Chondrocyte (in vitro differentiated cells): ENCODE data around the gene FOXN3. TPM values are rescaled to one million over a fixed set of nuclear protein-coding genes. Genes with fewer than 3 reads are reported as not detected.

Experiments
- DNase-seq: peaks from one replicate; pipeline ENCODE4 v3.0.0; 2021; ENCODE audit warnings: mixed read lengths, low spot score
- H3K27ac Mint-ChIP-seq: one replicate; pipeline ENCODE4 v1.8.0; 2021; ENCODE audit warnings: mild to moderate bottlenecking, moderate library complexity, mixed read lengths; ENCODE audit not compliant: unreplicated experiment
- H3K27me3 Mint-ChIP-seq: 2 replicates; pipeline ENCODE4 v1.8.0; 2021; ENCODE audit warnings: low read depth, mixed read lengths
- H3K36me3 Mint-ChIP-seq: 2 replicates; pipeline ENCODE4 v1.8.0; 2021; ENCODE audit warnings: low read depth, mixed read lengths
- H3K4me1 Mint-ChIP-seq: 2 replicates; pipeline ENCODE4 v1.8.0; 2021; ENCODE audit warnings: low read depth, mild to moderate bottlenecking, mixed read lengths
- H3K4me3 Mint-ChIP-seq: one replicate; pipeline ENCODE4 v1.8.0; 2021; ENCODE audit warnings: mild to moderate bottlenecking, moderate library complexity, mixed read lengths; ENCODE audit not compliant: unreplicated experiment
- H3K9me3 Mint-ChIP-seq: 2 replicates; pipeline ENCODE4 v1.8.0; 2021; ENCODE audit warnings: low read depth, mixed read lengths
- total RNA-seq: library from RNA; stranded (reverse); gene quantifications from 3 replicates; pipeline ENCODE4 v1.2.1, GENCODE V29; 2021
- TF ChIP-seq, protein P1 (sequence below): fragments of 200-600 bp; sonication (generic); IDR thresholded peaks from 2 replicates; pipeline ENCODE4 v1.5.0; 2021; ENCODE audit warnings: antibody characterized with exemption, mild to moderate bottlenecking, moderate library complexity

Gene FOXN3
- total RNA-seq, 1 donor from 2014 or later: 161 TPM

DNA sequence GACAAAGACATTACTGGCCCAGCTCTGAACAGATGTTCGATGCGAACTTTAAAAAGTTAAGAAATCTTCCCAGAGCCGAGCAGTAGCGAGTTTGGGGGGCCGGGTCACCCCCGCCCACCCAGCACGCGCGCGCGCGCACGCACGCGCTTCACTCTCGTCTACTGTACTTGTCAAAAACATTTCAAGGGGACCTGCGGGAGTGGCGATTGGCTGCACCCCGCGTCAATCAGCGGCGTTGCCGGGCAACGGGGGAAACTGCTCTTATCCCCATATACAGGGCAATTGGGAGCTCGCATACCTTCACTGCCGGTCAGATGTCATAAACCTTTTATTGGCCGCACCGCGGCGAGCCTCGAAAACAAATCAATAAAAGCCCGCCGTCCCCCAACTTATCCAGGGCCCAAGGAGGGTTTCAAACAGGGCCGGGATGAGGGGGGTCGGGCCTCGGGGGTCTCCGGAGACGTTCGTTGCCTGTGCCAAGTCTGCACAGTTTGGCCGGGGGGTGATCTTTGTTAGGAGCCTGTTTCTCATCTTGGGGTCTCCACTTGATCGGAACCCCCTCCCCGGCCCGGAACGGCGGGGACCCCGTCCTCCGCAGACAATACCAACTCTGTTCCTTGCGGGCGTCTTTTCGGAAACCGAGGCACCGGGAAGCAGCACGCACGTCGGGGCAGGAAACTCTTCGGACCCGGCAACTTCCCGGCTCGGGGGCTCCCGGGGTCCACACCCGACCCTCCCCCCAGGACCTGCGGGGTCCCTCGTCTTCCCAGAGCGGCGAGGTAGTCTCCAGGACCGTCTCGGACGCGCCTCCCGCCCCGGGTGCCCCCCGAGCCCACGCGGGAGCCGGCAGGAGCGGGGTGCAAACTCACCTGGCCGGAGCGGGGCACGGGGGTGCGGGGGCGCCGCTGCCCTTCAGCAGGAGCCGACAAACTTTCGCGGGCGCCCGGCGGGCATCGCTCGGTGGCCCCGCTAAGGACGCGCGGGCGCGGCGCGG is 734 bp downstream of the FOXN3 start:
- Mint-ChIP-seq H3K27ac (peak overlapping the region; percentile 97), H3K9me3 (no peaks in the 10 kb centered on the region), H3K4me1 (peaks cover 32% of the 10 kb centered on the region), H3K27me3 (no peaks in the 10 kb centered on the region), H3K4me3 (peak overlapping the region; percentile 94), H3K36me3 (peaks cover 11% of the 10 kb centered on the region)
- peak; percentile 98 for DNase-seq
- TF ChIP-seq, protein P1, sequence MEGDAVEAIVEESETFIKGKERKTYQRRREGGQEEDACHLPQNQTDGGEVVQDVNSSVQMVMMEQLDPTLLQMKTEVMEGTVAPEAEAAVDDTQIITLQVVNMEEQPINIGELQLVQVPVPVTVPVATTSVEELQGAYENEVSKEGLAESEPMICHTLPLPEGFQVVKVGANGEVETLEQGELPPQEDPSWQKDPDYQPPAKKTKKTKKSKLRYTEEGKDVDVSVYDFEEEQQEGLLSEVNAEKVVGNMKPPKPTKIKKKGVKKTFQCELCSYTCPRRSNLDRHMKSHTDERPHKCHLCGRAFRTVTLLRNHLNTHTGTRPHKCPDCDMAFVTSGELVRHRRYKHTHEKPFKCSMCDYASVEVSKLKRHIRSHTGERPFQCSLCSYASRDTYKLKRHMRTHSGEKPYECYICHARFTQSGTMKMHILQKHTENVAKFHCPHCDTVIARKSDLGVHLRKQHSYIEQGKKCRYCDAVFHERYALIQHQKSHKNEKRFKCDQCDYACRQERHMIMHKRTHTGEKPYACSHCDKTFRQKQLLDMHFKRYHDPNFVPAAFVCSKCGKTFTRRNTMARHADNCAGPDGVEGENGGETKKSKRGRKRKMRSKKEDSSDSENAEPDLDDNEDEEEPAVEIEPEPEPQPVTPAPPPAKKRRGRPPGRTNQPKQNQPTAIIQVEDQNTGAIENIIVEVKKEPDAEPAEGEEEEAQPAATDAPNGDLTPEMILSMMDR: no peak

DNA sequence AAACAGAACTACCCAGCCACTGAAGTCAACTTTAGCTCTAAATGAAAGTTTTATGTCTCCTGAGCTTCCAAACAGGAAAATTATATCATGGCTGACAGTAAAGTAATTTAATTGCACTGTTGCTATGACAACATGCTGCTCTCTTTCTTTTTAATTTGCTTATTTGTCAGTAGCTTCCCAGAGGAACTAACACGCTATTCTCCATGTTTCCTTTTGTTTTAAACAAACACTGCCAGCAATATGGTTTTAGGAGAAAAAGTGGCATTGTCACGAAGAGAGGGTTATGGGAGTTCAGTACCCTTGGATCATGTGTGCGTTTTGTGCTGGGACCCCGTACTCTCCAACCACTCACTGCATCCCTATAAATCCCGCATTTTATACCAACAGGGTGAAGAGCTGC is 1.9 kb downstream of the FOXN3 start:
- H3K36me3 Mint-ChIP-seq: peaks cover 18% of the 10 kb centered on the region
- peak overlapping the region; percentile 97 for H3K27ac Mint-ChIP-seq
- H3K9me3 Mint-ChIP-seq: no peaks in the 10 kb centered on the region
- TF ChIP-seq, protein P1: no peak
- peak overlapping the region; percentile 94 for H3K4me3 Mint-ChIP-seq
- H3K4me1 Mint-ChIP-seq: peaks cover 40% of the 10 kb centered on the region
- DNase-seq: no peak
- no peaks in the 10 kb centered on the region for H3K27me3 Mint-ChIP-seq

DNA sequence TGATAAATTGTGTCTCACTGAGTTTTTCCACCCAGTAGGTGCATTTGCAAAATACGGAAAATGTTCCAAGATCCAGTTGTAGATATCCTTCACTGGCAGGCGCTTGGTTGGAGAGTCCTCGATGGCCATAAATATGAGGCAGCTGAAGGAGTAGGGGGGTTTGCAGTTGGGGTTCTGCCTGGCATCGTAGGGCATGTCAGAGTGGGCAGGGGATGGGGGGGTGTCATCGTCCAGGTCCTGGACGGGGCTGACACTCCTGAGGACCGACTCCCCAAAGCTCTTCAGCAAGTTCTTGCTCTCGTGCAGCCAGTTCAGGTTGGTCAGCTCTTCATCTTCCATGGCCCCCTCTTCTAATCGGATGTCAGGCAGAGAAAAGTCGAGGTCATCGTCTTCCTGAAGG is 5.1 kb downstream of the FOXN3 start:
- Mint-ChIP-seq H3K4me1 (peaks cover 55% of the 10 kb centered on the region), H3K9me3 (no peaks in the 10 kb centered on the region), H3K4me3 (no peak overlapping the region), H3K36me3 (peaks cover 20% of the 10 kb centered on the region), H3K27me3 (no peaks in the 10 kb centered on the region), H3K27ac (no peak overlapping the region)
- TF ChIP-seq, protein P1: no peak
- DNase-seq: no peak

DNA sequence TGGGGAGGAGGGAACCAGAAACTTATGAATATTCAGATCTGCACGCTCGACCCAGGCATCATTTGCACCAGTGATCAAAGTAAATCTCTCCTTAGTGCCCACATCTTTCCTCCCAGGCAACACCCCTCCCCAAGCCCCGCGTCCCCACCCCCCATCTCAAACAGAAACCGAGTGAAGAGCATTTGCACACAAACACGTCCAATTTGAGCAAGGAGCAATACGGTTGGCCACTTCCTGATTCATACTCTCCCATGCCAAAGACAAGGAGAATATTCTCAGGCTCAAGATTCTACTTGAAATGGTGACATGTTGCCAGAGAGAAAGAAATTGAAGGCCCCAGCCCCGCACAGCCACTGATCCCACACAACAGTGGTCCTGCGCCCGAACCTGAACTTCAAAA is 7.1 kb downstream of the FOXN3 start:
- DNase-seq: no peak
- Mint-ChIP-seq H3K4me1 (peaks cover 51% of the 10 kb centered on the region), H3K4me3 (no peak overlapping the region), H3K27ac (peak overlapping the region; percentile 14), H3K9me3 (no peaks in the 10 kb centered on the region), H3K36me3 (peaks cover 20% of the 10 kb centered on the region), H3K27me3 (no peaks in the 10 kb centered on the region)
- TF ChIP-seq, protein P1: no peak

DNA sequence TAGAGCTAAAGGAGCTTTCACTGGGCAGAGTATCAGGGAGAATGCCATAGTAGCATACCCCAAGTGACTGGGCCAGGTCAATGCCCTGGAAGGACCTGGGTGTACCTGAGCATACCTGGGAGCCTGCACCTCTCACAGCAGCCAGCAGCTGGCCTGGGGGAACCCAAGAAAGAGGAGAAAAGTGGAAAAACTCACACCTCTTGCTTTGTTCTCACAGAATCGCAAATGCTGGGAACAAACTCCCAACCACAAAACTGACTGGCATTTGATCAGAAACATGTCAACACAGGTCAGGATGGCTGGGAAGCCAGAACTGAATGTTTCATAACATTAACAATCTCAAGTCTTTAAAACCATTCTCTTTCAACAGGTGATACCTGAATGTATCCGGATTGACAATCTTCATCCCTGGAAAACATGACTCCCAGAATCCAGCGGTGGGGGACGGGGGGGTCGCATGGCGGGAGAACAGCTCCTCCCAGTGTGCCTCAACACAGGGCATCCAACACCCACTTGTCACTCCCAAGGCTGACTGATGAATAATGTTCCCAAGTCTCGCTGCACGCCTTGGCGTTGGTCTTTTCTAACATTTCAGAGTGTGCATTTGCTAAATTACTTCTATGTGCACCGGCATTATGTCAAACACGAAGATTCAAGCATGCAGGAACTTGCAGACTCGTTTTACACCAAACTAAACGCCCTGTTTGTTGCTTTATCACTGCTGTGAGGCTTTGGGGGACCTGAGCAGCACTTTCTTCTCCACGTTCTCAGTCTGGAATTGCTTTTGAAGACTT is 7.9 kb downstream of the FOXN3 start:
- Mint-ChIP-seq H3K4me3 (no peak overlapping the region), H3K9me3 (no peaks in the 10 kb centered on the region), H3K4me1 (peaks cover 46% of the 10 kb centered on the region), H3K27ac (no peak overlapping the region), H3K27me3 (no peaks in the 10 kb centered on the region), H3K36me3 (peaks cover 20% of the 10 kb centered on the region)
- no peak for DNase-seq
- TF ChIP-seq, protein P1: no peak
